HepG2 (cell line): ENCODE results near the gene GNRHR. TPM values are rescaled to one million over a fixed set of nuclear protein-coding genes. Genes with fewer than 3 reads are reported as not detected.

ENCODE experiments used
- DZIP1 ChIP-seq: sonication (generic); formaldehyde crosslinking; IDR thresholded peaks from 2 replicates; pipeline ENCODE4 v1.5.0; 2020; ENCODE audit warnings: mild to moderate bottlenecking, missing genetic modification reagents
- FOXO4 ChIP-seq: sonication (generic); formaldehyde crosslinking; conservative IDR thresholded peaks from 2 replicates; pipeline ENCODE4 v1.8.1; 2023; ENCODE audit warnings: missing genetic modification reagents
- KLF16 ChIP-seq, 2 experiments: sonication (generic) in 1 of 2; formaldehyde crosslinking in 1 of 2; IDR thresholded peaks; 2 replicates each; pipeline versions ENCODE4 v1.6.1 to v1.8.0; 2016 to 2023; ENCODE audit warnings: missing genetic modification reagents in 2 of 2, missing compliant biosample characterization in 1 of 2
- MEIS1 ChIP-seq: sonication (generic); formaldehyde crosslinking; IDR thresholded peaks from 2 replicates; pipeline ENCODE4 v1.9.0; 2021; ENCODE audit warnings: mild to moderate bottlenecking, missing genetic modification reagents, moderate library complexity, borderline replicate concordance
- NONO ChIP-seq, 2 experiments: fragments of 450-650 bp in 1 of 2; sonication (generic) in 1 of 2; formaldehyde crosslinking in 1 of 2; IDR thresholded peaks in 1 of 2; conservative IDR thresholded peaks in 1 of 2; 2 replicates each; pipeline versions ENCODE4 v1.6.1 to v1.8.0; 2017 to 2022; ENCODE audit warnings: mild to moderate bottlenecking in 1 of 2, missing genetic modification reagents in 1 of 2, moderate library complexity in 1 of 2
- PPARG ChIP-seq: conservative IDR thresholded peaks from 2 replicates; pipeline ENCODE4 v1.6.1; 2016; ENCODE audit warnings: missing biosample characterization, missing genetic modification reagents
- PRDM15 ChIP-seq: sonication (generic); formaldehyde crosslinking; IDR thresholded peaks from 2 replicates; pipeline ENCODE4 v1.4.0; 2020; ENCODE audit warnings: missing genetic modification reagents
- TCF7L2 ChIP-seq: IDR thresholded peaks from 2 replicates; pipeline ENCODE4 v1.6.1; 2011; ENCODE audit warnings: mild to moderate bottlenecking, low read depth, low read length, moderate library complexity
- TFE3 ChIP-seq: IDR thresholded peaks from 2 replicates; pipeline ENCODE4 v1.6.1; 2016
- ZC3H4 ChIP-seq: sonication (generic); formaldehyde crosslinking; IDR thresholded peaks from 2 replicates; pipeline ENCODE4 v1.4.0; 2020; ENCODE audit warnings: missing genetic modification reagents, borderline replicate concordance
- ZFY ChIP-seq: sonication (generic); formaldehyde crosslinking; IDR thresholded peaks from 2 replicates; pipeline ENCODE4 v1.4.0; 2020; ENCODE audit warnings: missing genetic modification reagents
- ZNF121 ChIP-seq: sonication (generic); formaldehyde crosslinking; IDR thresholded peaks from 2 replicates; pipeline ENCODE4 v1.5.0; 2020; ENCODE audit warnings: mild to moderate bottlenecking, missing genetic modification reagents
- ZNF350 ChIP-seq: sonication (generic); formaldehyde crosslinking; IDR thresholded peaks from 2 replicates; pipeline ENCODE4 v1.4.0; 2020; ENCODE audit warnings: mild to moderate bottlenecking, low read depth, missing genetic modification reagents, borderline replicate concordance
- ZNF496 ChIP-seq: sonication (generic); formaldehyde crosslinking; IDR thresholded peaks from 2 replicates; pipeline ENCODE4 v1.8.1; 2023; ENCODE audit warnings: mild to moderate bottlenecking, moderate library complexity, missing genetic modification reagents; ENCODE audit not compliant: insufficient replicate concordance
- ZNF704 ChIP-seq: sonication (generic); formaldehyde crosslinking; IDR thresholded peaks from 2 replicates; pipeline ENCODE4 v1.8.1; 2023; ENCODE audit warnings: mild to moderate bottlenecking, inconsistent platforms, moderate library complexity, missing genetic modification reagents, borderline replicate concordance
- polyA plus RNA-seq, 8 experiments: library from polyadenylated mRNA; depleted of rRNA in 3 of 8; stranded (reverse) in 7 of 8; unstranded in 1 of 8; fragments of >200 nt; fragmentation: Illumina TruSeq in 4 of 8; extraction: Trizol in 4 of 8; gene quantifications; 2 replicates each; pipeline versions ENCODE4 v1.2.1 to v1.2.3, GENCODE V29; 2011 to 2016; ENCODE audit warnings: low read depth in 4 of 8, missing spikeins in 1 of 8, mixed read lengths in 1 of 8; ENCODE audit not compliant: insufficient read depth in 1 of 8
- total RNA-seq, 5 experiments: library from RNA; depleted of rRNA; stranded (reverse); fragments of >200 nt; fragmentation: Illumina TruSeq; extraction: Trizol; gene quantifications; 2 replicates each; pipeline ENCODE4 v1.2.3, GENCODE V29; 2016; ENCODE audit warnings: low read depth in 1 of 5

GNRHR gene
- total and polyA plus RNA-seq, 2 of the 13 experiments (the other 11 are each of a cell fraction or from before 2014, with no cell fraction given), result not detected

GRCh38 chr4:67700738-67701516 is 53.3 kb downstream of the GNRHR start, which contains the start of gene UBA6 (continued):
- TF ChIP-seq NONO (IDR thresholded peaks at IDR 0.05), result no peak
- TF ChIP-seq NONO (CRISPR knock-in tag; conservative IDR thresholded peaks at IDR 0.05), result peak; percentile 85; the same call in 1 of the 2 replicates
- no peak for TF ChIP-seq TCF7L2
- no peak for TF ChIP-seq ZNF496 (CRISPR knock-in tag)
- no peak for TF ChIP-seq ZNF121 (CRISPR knock-in tag)
- TF ChIP-seq ZNF704, result peak; percentile 39; the same call in 1 of the 2 replicates
- TF ChIP-seq TFE3 (CRISPR knock-in tag), result peak; percentile 28; the same call in 1 of the 2 replicates
- 0 out of 2 replicates have a peak, but pooled peaks have one; percentile 35 for TF ChIP-seq ZC3H4 (CRISPR knock-in tag)
- peak; percentile 83 for TF ChIP-seq ZFY (CRISPR knock-in tag)
- peak in 1 of 2 experiments; percentile 87; a peak in 2 of 4 replicates for TF ChIP-seq KLF16 (CRISPR knock-in tag; IDR thresholded peaks at IDR 0.05)
- no peak for TF ChIP-seq DZIP1 (CRISPR knock-in tag)
- 0 out of 2 replicates have a peak, but pooled peaks have one; percentile 65 for TF ChIP-seq MEIS1 (CRISPR knock-in tag)
- peak; percentile 74; the same call in 1 of the 2 replicates for TF ChIP-seq ZNF350 (CRISPR knock-in tag)
- peak; percentile 89 for TF ChIP-seq PPARG (CRISPR knock-in tag)
- no peak for TF ChIP-seq PRDM15 (CRISPR knock-in tag)
- TF ChIP-seq FOXO4 (CRISPR knock-in tag), result no peak
